ENCODE results near the gene SSBP3. TPM values are rescaled to one million over a fixed set of nuclear protein-coding genes. Genes with fewer than 3 reads are reported as not detected.

The SSBP3 gene
- total RNA-seq, 1 experiment from 2014 or later = 13.6 TPM

DNA sequence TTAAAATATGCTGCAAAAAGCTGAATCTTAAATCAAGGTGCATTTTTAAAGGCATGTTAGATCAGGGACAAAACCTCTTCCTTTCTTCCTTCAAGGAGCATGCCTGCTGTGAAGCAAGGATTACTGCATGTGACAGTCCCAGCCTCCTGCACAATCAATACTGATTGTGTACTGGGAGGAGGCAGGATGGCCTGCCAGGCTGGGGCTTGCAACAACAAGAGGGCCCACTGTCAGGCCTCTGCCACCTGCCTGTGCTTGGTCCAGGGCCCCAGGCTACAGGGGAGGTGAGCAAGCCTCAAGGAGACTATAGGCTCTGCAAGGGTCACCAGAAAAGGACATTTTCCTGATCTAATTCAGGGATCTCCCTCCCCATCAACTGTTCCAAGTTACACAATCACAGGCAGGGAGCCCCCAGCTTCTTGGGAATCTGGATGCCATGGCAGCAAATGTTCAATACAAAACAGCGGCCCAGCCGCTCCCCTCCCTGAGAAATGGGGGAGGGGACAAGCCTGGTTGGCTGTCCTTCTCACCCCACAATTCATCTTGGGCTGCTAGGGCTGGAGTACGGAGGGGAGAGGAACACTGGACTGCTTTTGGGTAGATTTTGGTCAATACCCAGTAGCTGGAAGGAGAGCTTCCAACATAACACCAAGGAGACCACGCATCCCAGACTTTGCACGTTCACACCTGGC, 76.7 kb downstream of the SSBP3 start:
- DNase-seq (ENCODE audit: low spot score) = no peak

DNA sequence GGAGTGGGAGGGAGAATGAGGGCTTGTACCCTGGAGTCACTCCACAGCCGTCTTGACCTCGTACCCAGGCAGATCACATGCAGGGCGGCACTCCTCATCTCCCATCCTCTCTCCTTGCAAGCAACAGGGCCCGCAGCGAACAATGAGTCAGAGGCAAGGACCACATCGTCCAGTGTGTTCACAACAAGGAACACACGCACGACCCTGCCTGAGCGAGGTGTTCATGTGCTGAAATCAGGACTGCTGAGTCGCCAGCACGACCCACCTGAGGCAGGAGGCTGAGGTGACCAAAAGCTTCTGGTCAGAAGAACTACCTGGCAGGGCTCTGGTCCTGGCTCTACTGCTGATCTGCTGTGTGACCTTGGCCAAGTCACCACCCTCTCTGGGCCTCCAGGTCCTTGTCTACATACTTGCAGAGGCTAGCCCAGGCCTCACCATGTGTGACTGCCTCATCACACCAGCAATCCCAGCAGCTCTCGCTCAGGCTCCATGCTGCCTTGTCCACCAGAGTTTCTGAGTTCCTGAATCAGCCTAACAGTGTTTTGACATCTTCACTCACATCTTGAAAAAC, 78.0 kb downstream of the SSBP3 start:
- no peak for DNase-seq (ENCODE audit: low spot score)

DNA sequence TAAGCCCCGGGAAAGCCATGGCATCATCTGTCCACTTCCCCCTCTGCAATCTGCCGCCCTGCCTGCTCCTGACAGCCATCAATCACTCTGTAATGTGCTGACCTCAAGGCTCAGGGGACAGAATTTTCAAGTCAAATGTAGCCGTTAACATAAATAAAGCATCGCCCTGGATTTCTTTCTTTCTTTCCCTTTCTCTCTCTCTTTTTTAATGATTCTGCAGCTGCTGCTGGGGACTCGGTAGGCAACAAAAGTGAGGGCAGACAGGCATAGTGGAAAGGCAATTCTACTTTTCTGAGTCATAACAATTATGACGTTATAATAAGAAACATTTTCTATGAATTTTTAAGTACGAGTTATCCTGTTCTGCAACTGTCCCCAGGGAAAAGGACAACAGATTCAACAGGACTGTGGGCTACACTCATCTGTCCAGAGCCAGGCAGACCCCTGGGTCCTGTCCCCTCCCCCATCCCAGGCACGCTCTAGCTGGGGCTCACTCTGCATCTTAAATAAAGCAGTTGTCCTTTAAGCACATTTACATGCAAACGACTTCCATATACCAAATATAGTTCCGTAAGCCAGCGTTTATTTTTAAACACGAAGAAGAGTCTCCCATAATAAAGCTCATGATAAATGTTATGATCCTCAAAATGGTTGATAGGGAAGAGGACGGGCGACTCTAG, 78.7 kb downstream of the SSBP3 start:
- DNase-seq (ENCODE audit: low spot score) = no peak

DNA sequence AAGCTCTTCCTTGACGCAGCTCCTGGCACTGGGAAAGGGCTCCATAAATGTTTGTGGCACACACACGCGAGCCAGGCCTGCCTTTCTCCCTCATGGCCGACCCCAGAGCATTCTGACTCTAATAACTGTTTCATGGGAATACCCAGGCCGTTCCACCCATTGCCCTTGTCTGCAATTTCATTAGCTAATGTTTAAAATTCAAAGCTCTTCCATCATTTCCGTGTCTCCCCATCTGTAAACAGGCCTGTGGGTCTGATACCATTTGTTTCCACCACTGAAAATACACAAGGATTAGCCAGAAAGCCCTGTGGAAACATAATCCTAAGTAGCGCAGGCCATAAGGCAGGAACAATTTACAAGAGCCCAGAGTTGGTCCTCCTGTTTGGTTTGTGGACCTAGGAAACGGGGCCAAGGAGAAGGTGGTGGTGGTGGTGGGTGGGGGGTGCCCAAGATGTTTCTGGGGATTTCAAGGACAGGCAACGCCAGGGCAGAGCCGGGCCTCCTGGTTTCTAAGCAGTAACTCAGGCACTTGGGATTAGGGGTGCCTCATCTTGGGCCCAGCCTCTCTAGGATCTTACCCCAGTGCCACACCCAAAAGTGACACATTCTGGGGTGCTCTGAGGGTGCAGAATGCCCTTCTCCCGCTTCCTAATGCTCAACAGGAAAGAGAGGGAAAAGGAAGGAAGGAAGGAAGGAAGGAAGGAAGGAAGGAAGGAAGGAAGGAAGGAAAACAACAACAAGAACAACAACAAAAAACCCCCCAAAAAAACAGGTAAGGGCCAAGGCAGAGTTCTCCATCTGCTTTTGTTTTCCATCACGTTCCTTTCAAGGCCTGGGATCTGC, 79.4 kb downstream of the SSBP3 start:
- no peak for DNase-seq (ENCODE audit: low spot score)

DNA sequence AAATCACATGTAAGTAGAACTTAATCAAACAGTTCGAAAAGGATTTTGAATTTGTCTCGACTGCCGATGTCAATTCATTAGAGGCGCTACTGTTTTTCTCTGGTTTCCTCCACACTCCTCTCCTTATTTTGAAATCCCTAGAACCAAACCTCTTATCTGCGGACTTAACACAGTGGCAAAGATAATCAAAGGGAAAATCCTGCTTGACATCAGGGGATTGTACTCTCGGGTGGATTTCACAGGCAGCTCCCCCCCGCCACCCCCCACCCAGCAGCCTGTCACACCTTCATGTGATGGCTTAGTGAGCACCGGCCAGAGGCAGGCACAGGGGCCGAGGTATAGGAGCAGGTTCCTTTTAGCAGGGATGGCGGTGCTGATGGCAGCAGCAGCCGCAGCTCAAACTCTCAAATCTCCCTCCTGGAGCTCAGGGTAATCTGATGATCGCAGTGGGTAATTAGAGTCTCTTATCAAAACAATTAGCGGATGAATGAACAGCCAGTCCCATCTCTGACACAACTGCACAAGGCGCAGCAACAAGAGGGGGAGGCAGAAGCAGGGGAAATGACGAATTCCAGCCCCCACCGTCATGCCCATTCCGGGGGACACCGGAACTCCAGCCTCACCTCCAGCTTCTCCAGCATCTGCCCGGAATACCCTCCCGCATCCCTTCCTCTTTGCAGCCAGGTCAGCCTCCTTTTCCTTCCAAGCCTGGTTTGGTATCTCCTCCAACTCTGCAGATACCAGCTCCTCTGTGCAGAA, 80.3 kb downstream of the SSBP3 start:
- DNase-seq (ENCODE audit: low spot score) = no peak

DNA sequence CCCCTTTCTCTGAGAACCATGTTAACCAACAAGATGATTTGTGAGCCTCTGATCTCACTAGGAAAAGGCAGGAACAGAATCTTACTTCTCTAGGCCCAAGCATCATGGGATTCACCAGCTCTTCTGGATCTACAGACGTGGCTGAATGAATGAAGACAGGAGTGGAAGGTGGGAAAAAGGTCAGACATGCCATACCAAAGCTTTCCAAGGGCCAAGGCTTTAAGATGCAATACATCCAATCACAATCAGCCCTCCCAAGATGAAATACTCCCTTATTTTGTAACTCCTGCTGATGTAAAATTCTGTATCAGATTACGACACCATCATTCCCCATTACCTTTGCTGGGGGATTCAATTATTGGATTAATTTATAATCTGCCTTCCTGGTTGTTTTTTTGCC, 80.9 kb downstream of the SSBP3 start:
- no peak for DNase-seq (ENCODE audit: low spot score)

DNA sequence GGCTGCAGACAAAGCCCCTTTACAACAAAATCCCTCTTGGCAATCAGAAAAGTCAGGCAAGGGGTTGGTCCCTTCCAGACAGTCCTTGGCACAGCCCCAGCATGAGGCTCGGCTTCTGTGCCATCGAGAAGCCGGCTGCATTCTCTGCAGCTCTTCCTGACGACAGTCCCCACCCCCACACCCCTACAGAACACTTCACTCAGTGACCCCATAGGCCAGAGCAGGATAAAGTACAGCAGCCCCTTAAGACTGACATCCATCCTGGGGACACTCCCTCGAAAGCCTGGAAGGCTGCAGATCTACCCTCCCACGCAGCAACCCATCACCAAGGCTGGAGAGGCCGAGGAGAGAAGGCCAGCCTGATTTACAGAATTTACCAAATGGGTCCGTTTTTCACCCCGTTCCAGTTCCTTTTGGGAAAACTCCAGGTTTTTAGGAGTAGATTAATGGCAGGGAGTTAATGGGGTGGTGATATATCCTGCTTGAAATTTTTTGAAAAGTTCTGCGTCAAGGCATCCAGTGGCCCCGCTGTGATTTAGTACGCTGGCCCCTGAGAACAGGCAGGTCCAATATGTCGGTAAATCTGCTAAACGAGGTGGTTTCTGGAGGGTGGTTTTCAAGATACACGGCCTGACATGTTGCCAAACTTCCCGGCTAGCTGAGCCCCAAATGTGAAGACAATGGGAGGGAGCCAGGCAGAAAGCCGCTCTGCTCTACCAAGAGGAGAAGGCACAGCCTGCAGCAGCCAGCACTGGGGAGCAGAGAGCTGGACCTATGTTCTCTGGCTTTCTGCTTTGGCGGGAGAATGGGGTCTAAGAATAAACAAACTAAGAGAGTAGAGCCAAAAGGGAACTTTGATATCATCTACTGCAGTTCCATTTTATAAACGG, 81.7 kb downstream of the SSBP3 start:
- no peak for DNase-seq (ENCODE audit: low spot score)

DNA sequence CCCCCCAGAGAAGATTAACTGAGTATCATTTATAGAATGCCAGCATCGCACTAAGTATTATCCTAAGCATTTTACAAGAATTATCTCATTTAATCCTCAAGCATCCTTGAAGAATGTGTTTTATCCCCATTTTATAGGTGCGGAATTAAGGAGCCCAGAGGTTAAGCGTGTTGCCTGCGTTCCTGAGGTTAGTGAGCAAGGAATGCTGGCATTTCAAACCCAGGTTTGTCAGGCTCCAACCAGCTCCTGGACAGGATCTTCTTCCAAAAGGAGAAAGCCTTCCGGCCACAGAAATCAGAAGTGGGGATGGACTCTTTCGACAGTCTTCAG, 82.3 kb downstream of the SSBP3 start:
- no peak for DNase-seq (ENCODE audit: low spot score)

DNA sequence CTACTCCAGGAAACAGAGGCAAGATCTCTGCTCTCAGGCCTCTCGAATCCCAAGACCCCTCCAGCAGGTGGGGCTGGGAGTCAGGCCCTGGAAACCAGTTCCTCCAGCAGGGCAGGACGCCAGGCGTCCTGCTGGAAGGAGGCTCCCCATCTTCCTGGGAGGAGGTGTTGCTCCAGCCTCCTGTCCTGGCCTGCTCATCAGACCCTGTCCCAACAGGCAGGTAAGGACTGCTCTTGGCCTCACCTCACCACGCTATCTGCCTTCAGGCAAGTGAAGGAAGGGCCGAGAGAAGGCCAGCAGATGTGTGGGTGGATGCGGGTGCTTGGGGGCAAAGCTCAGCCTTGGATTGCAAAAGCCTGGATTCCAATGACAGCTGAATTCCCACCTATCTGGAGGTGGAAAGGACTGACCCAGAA, 82.9 kb downstream of the SSBP3 start:
- DNase-seq (ENCODE audit: low spot score) = no peak

DNA sequence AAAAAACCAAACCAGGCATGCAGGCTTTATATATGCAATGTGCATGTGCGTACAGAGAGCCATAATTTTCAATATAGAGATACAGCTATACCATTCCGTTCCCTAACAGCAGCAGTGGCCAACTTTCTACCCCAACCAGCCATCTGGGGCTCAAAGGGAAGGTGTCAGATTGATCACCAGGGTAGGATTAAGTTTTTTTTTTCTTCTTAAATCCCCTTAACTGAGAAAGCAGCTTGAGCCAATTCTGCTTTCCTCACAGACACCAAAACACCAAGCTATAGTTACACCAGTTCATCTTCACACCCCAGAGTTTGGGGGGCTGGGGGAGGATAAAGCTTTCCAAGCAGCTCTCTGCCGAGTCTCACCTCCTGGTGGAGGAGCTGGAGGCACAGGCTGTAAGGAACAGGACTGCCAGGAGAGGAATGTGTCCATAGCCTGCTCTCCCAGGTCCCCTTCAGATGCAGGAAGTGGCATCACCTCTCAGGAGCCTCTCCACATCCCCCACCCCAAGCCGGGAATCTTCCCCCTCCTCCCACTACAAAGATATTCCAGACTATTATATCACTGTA, 87.9 kb downstream of the SSBP3 start:
- DNase-seq (ENCODE audit: low spot score) = no peak

DNA sequence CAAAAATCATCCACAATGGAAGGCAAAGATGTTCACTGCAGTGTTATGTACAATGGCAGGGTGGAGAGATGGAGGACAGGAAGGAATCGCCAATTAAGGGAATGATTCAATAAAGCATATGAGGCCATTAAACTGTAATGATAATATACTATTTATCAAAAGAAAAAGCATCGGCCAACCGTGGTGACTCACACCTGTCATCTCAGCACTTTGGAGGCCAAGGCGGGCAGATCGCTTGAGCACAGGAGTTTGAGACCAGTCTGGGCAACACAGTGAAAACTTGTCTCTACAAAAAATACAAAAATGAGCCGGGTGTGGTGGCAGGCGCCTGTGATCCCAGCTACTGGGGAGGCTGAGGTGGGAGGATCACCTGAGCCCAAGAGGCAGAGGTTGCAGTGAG, 89.1 kb downstream of the SSBP3 start:
- no peak for DNase-seq (ENCODE audit: low spot score)

DNA sequence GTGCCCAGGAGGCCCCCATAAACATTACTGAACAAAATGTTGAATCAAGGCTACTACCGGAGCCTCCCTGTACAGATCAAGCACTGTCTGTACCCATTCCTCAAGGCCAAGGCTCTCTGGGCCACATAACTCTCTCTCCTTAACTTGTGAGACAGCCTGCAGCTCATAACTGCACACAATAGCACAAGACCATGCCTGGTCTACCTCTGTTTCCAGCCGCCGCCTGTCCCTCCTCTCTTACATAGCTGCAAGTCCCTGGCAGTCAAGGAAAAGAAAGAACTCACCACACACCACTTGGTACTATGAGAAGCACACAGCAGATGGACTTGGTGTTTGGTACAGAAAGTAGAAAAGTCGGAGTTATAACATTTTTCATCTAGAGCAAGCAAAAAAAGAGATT, 91.1 kb downstream of the SSBP3 start:
- no peak for DNase-seq (ENCODE audit: low spot score)

DNA sequence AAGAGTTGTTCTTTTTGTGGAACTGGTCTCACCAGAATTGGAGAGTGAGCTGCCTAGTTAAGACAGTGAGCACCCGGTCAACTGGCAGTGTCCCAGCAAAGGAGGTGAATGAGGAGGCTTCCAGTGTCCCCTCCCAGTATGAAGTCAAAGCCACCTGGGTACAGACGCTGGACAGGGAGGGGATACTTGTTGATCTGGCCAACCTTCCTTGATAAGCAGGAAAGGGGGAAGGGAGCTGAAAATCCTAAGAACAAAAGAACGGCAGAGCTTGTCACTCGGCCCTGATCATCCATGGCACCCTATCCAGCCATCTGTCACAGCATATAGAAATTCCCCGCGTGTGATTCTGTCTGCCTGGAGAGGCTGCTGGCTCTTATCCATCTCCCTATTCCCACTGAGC, 91.5 kb downstream of the SSBP3 start:
- DNase-seq (ENCODE audit: low spot score) = no peak

DNA sequence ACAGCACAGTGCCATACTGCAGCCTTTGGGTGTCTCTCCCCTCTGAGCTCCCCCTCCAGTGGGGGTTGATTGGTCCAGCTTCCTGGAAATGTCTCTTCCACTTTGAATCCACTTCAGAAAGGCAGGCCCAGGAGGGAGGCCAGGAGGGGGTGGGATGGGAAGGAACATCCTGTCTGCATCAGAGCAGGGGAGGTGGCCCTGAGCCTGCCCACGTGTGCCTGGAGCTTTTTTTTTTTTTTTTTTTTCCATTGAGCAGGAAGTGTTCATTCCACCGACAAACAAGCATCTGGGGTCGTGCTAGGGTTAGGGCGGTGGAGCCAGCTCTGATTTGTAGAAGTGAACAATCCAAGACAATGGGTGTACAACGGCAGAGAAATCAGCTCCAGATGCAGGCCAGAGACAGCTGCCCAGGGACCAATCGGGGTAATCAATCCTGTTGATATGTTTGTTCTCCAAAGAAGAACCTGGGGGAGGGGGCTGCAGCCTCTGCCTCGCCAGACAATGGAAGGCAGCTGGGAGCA, 93.3 kb downstream of the SSBP3 start:
- DNase-seq (ENCODE audit: low spot score) = peak; percentile 92

DNA sequence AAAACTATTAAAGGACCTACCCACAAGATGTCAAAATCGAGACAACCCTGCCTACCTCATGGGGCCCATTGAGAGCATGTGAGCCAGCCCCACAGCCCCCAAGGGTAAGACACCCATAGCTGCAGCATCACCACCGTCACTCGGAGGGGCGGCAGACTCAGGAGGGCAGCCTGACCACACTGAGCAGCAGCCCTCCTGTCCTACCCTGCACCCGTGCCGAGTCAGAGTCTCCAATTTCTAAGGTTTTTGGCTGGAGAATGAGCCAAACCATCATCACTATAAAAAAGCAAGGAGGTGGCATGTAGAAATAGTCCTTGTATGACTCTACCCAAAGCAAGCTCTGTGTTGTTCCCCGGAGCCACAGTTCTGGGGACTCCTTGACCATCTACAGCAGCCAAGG, 94.7 kb downstream of the SSBP3 start:
- no peak for DNase-seq (ENCODE audit: low spot score)

DNA sequence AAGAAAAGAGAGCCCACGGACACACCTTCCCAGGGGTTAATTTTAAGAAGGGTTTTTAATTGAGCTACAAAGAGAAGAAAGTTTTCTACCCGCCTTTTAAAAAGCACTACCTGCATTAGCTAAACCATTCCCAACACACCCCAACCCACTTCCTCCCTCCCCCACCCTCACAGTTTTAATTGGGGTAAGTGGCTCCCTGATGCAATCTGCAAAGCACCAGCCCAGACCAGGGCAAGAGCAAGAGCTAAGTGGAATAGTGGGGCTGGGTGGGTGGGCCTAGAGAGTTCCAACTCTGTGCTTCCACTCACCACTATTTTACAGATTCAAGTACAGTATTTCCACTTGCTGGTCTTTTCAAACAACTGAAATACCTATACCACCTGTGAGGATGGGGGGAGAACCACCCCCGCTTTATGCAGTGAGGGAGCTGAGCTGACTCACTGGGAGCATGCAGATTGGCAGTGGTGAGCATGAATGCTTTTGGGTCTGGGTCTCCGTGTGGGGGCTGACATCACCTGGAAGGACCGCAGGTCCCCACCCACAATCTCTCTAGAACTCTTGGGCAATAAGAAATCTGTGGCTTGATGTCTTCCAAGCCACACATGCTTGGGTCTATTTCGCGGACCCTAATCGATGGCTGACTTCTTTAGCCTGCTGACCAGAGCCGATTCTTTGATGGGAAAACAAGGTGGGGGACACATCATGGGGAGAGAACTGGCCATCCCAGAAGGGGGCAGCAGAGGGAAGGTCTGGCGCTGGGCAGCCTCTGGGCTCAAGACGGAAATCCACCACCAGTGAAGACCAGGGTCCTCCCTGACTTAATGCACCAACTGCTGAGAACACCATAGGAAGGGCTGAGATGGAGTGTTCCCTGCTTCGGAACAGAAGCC, 95.5 kb downstream of the SSBP3 start:
- peak; percentile 40 for DNase-seq (ENCODE audit: low spot score)

DNA sequence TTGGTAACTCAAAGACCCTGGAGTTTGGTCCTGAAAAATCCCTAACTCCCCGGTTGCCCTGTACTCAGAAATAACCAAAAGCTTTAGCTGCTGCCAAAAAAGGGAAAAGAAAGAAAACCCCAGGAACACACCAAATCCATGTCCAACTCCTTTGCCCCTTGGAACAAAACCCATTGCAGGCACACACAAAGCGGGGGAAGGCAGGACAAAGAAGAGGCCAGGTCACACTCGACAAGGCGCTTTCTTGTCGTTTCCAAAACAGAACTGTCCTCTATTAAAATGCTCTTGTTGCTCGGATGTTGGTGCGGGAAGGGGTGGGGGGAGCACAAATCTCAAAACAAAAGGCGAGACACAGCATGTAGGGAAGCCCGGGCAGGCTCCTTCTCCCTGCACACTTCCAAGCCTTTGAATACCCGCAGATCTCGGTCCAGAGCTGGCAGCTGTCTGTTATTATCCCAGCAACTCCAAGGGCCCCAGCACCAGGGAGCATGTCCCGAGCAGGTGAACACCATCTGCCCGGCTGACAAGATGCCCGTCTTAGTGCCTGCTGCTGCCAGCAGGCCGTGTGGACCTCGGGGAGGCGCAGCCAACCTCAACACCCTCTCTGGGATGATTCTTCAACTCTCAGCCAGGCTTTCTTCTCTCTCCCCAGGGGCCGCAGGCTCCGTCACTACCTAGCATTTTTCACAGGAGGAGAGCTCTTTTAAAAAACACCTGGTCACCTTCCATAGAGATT, 96.4 kb downstream of the SSBP3 start:
- no peak for DNase-seq (ENCODE audit: low spot score)

DNA sequence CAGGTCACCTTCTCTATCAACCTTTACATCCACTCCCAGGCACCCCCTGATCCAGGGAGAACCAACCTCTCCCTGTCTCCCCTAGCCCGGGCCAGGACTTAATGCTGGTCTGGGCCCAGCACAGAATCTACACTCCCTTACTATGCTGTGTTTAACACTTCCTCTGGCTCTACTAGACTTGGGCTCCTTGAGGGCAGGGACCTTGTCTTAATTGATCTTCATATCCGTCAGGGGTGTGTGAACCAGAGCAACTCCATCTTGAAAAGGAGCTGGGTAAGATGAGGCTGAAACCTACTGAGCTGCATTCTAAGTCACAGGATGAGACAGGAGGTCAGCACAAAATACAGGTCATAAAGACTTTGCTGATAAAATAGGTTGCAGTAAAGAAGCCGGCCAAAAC, 98.9 kb downstream of the SSBP3 start:
- DNase-seq (ENCODE audit: low spot score) = no peak
